Measurements from ENCODE around the gene OTOGL. TPM values are rescaled to one million over a fixed set of nuclear protein-coding genes. Genes with fewer than 3 reads are reported as not detected.

OTOGL gene
- total RNA-seq, 5 donors from 2014 or later (not counting 1 experiment from before 2014, with no cell fraction given) = not detected

GRCh38 chr12:80200414-80200813 is 101.1 kb downstream of the OTOGL start:
- H3K9me3 ChIP-seq = no peaks in the 10 kb centered on the region
- CTCF ChIA-PET = interaction anchor here in 1 of 2 donors (0.5 to 0.6 kb wide), 2 partner anchors 10 to 680 kb away, joined by 3 to 5 read pairs; no protein-coding TSS in a partner anchor
- DNase-seq = no peak
- H3K27me3 ChIP-seq (replicated peaks in 1 of 2; ENCODE audit: control insufficient read depth in 2 of 2, extremely low read depth in 1 of 2, insufficient read depth in 2 of 2, low read length in 1 of 2) = no peaks in the 10 kb centered on the region
- Mint-ChIP-seq H3K4me3 (no peak overlapping the region), H3K36me3 (no peaks in the 10 kb centered on the region), H3K27me3 (peaks cover 5 to 9% of the 10 kb centered on the region in 2 donors), H3K27ac (no peak overlapping the region), H3K9me3 (no peaks in the 10 kb centered on the region), H3K4me1 (no peaks in the 10 kb centered on the region)
- no peaks in the 10 kb centered on the region for H3K36me3 ChIP-seq (ENCODE audit: control insufficient read depth in 2 of 2, extremely low read depth in 1 of 2, insufficient read depth in 1 of 2, low read length in 1 of 2)
- no peaks in the 10 kb centered on the region for H3K4me1 ChIP-seq (ENCODE audit: control insufficient read depth in 1 of 2, extremely low read depth in 1 of 2, insufficient read depth in 2 of 2, low read length in 2 of 2)
- no peak for ATAC-seq (replicated peaks in 1 of 4)
- 63% methylated on average over 1 of the region's 1 CpG for WGBS (ENCODE audit: insufficient coverage)
- no peak overlapping the region for H3K27ac ChIP-seq (ENCODE audit: low read length)
- POLR2A ChIA-PET = no interaction called here
- H3K4me3 ChIP-seq (ENCODE audit: control insufficient read depth in 1 of 2, extremely low read depth in 1 of 2, low read length in 1 of 2) = no peak overlapping the region

- no peak for DNase-seq
- ChIA-PET POLR2A (no interaction called here), CTCF (no interaction called here)
- Mint-ChIP-seq H3K27me3 (peaks cover 8 to 9% of the 10 kb centered on the region in 2 donors), H3K4me1 (no peaks in the 10 kb centered on the region), H3K4me3 (no peak overlapping the region), H3K27ac (no peak overlapping the region), H3K36me3 (no peaks in the 10 kb centered on the region), H3K9me3 (no peaks in the 10 kb centered on the region)
- Histone ChIP-seq H3K9me3 (no peaks in the 10 kb centered on the region), H3K27me3 (replicated peaks in 1 of 2; ENCODE audit: control insufficient read depth in 2 of 2, extremely low read depth in 1 of 2, insufficient read depth in 2 of 2, low read length in 1 of 2) (no peaks in the 10 kb centered on the region), H3K4me1 (ENCODE audit: control insufficient read depth in 1 of 2, extremely low read depth in 1 of 2, insufficient read depth in 2 of 2, low read length in 2 of 2) (no peaks in the 10 kb centered on the region), H3K4me3 (ENCODE audit: control insufficient read depth in 1 of 2, extremely low read depth in 1 of 2, low read length in 1 of 2) (no peak overlapping the region), H3K36me3 (ENCODE audit: control insufficient read depth in 2 of 2, extremely low read depth in 1 of 2, insufficient read depth in 1 of 2, low read length in 1 of 2) (no peaks in the 10 kb centered on the region), H3K27ac (ENCODE audit: low read length) (no peak overlapping the region)
- no peak for ATAC-seq (replicated peaks in 1 of 4)
- WGBS (ENCODE audit: insufficient coverage) = no CpG with 5 or more reads among the region's 2 CpGs
Observed at GRCh38 chr12:80201908-80202307, 102.6 kb downstream of the OTOGL start.

DNA sequence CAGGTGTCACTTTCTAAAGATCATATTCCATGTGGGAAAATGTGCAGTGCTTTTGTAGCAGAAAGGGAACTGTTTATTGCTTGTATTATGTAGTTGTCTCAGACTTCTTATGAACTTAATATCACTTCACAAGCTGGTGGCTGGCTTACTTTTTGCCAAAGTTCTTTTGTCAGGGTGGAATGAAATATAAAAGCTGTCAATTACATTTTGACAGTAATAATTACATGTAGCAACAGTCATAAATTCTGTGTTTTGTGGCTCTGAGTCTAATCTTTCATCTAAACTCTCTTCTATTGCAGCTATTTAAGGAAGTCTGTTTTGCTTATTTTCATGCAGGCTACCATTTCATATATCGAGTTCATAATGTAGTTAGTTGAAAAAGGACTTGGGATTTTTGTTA is 106.6 kb downstream of the OTOGL start:
- peaks cover 6 to 8% of the 10 kb centered on the region in 2 donors for H3K27me3 Mint-ChIP-seq
- POLR2A ChIA-PET = no interaction called here
- H3K9me3 Mint-ChIP-seq = no peaks in the 10 kb centered on the region
- H3K4me3 ChIP-seq (ENCODE audit: control insufficient read depth in 1 of 2, extremely low read depth in 1 of 2, low read length in 1 of 2) = no peak overlapping the region
- H3K4me3 Mint-ChIP-seq = no peak overlapping the region
- no peaks in the 10 kb centered on the region for H3K4me1 ChIP-seq (ENCODE audit: control insufficient read depth in 1 of 2, extremely low read depth in 1 of 2, insufficient read depth in 2 of 2, low read length in 2 of 2)
- H3K27ac ChIP-seq (ENCODE audit: low read length) = no peak overlapping the region
- CTCF ChIA-PET = interaction anchor here in 1 of 2 donors (0.6 kb wide), 1 partner anchor 54 kb away, joined by 5 read pairs; no protein-coding TSS in a partner anchor
- peaks cover 0 to 3% of the 10 kb centered on the region in 2 experiments for H3K27me3 ChIP-seq (replicated peaks in 1 of 2; ENCODE audit: control insufficient read depth in 2 of 2, extremely low read depth in 1 of 2, insufficient read depth in 2 of 2, low read length in 1 of 2)
- ATAC-seq (replicated peaks in 1 of 4) (no peak), DNase-seq (no peak)
- no peaks in the 10 kb centered on the region for H3K9me3 ChIP-seq
- no peaks in the 10 kb centered on the region for H3K4me1 Mint-ChIP-seq
- no CpG with 5 or more reads among the region's 1 CpG for WGBS (ENCODE audit: insufficient coverage)
- no peaks in the 10 kb centered on the region for H3K36me3 ChIP-seq (ENCODE audit: control insufficient read depth in 2 of 2, extremely low read depth in 1 of 2, insufficient read depth in 1 of 2, low read length in 1 of 2)
- H3K36me3 Mint-ChIP-seq = no peaks in the 10 kb centered on the region
- no peak overlapping the region for H3K27ac Mint-ChIP-seq

GRCh38 chr12:80208071-80208470 is 108.7 kb downstream of the OTOGL start:
- peaks cover 3 to 8% of the 10 kb centered on the region in 2 donors for H3K27me3 Mint-ChIP-seq
- no peaks in the 10 kb centered on the region for H3K9me3 Mint-ChIP-seq
- Histone ChIP-seq H3K4me3 (ENCODE audit: control insufficient read depth in 1 of 2, extremely low read depth in 1 of 2, low read length in 1 of 2) (no peak overlapping the region), H3K36me3 (ENCODE audit: control insufficient read depth in 2 of 2, extremely low read depth in 1 of 2, insufficient read depth in 1 of 2, low read length in 1 of 2) (no peaks in the 10 kb centered on the region), H3K27ac (ENCODE audit: low read length) (no peak overlapping the region), H3K4me1 (ENCODE audit: control insufficient read depth in 1 of 2, extremely low read depth in 1 of 2, insufficient read depth in 2 of 2, low read length in 2 of 2) (no peaks in the 10 kb centered on the region), H3K27me3 (replicated peaks in 1 of 2; ENCODE audit: control insufficient read depth in 2 of 2, extremely low read depth in 1 of 2, insufficient read depth in 2 of 2, low read length in 1 of 2) (peaks cover 0 to 3% of the 10 kb centered on the region in 2 experiments), H3K9me3 (no peaks in the 10 kb centered on the region)
- H3K4me3 Mint-ChIP-seq = no peak overlapping the region
- H3K27ac Mint-ChIP-seq = no peak overlapping the region
- ChIA-PET CTCF (no interaction called here), POLR2A (no interaction called here)
- ATAC-seq (replicated peaks in 1 of 4) (no peak), DNase-seq (no peak)
- H3K36me3 Mint-ChIP-seq = no peaks in the 10 kb centered on the region
- H3K4me1 Mint-ChIP-seq = no peaks in the 10 kb centered on the region
- no CpG with 5 or more reads among the region's 1 CpG for WGBS (ENCODE audit: insufficient coverage)

- Histone ChIP-seq H3K9me3 (no peaks in the 10 kb centered on the region), H3K27ac (ENCODE audit: low read length) (no peak overlapping the region), H3K4me1 (ENCODE audit: control insufficient read depth in 1 of 2, extremely low read depth in 1 of 2, insufficient read depth in 2 of 2, low read length in 2 of 2) (no peaks in the 10 kb centered on the region), H3K4me3 (ENCODE audit: control insufficient read depth in 1 of 2, extremely low read depth in 1 of 2, low read length in 1 of 2) (no peak overlapping the region), H3K36me3 (ENCODE audit: control insufficient read depth in 2 of 2, extremely low read depth in 1 of 2, insufficient read depth in 1 of 2, low read length in 1 of 2) (no peaks in the 10 kb centered on the region), H3K27me3 (replicated peaks in 1 of 2; ENCODE audit: control insufficient read depth in 2 of 2, extremely low read depth in 1 of 2, insufficient read depth in 2 of 2, low read length in 1 of 2) (peaks cover 0 to 3% of the 10 kb centered on the region in 2 experiments)
- WGBS (ENCODE audit: insufficient coverage) = 83% methylated on average over 2 of the region's 2 CpGs
- no peaks in the 10 kb centered on the region for H3K9me3 Mint-ChIP-seq
- no peak overlapping the region for H3K27ac Mint-ChIP-seq
- H3K36me3 Mint-ChIP-seq = no peaks in the 10 kb centered on the region
- no peak overlapping the region for H3K4me3 Mint-ChIP-seq
- CTCF ChIA-PET = no interaction called here
- ATAC-seq (replicated peaks in 1 of 4) (no peak), DNase-seq (no peak)
- H3K4me1 Mint-ChIP-seq = no peaks in the 10 kb centered on the region
- POLR2A ChIA-PET = no interaction called here
- peaks cover 0 to 2% of the 10 kb centered on the region in 2 donors for H3K27me3 Mint-ChIP-seq
Observed at GRCh38 chr12:80211671-80212070, 112.3 kb downstream of the OTOGL start.

DNA sequence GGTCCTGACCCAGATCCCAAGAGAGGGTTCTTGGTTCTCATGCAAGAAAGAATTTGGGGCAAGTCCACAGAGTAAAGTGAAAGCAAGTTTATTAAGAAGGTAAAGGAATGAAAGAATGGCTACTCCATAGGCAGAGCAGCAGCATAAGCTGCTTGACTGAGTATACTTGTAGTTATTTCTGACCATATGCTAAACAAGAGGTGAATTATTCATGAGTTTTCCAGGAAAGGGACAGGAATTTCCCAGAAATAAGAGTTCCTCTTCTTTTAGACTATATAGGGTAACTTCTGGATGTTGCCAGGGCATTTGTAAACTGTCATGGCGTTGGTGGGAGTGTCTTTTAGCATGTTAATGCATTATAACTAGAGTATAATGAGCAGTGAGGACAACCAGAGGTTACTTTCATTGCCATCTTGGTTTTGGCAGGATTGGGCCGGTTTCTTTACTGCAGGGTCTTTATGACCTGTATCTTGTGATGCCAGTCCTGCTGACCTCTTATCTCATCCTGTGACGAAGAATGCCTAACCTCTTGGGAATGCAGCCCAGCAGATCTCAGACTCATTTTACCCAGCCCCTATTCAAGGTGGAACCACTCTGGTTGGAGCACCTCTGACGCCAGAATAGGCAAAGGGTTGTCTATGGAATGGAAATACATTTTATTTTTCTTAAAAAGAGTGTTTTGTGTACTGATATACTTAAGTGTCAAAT is 113.8 kb downstream of the OTOGL start:
- Mint-ChIP-seq H3K4me3 (no peak overlapping the region), H3K27me3 (no peaks in the 10 kb centered on the region), H3K36me3 (no peaks in the 10 kb centered on the region), H3K9me3 (no peaks in the 10 kb centered on the region), H3K27ac (no peak overlapping the region), H3K4me1 (no peaks in the 10 kb centered on the region)
- ATAC-seq (replicated peaks in 1 of 4) (no peak), DNase-seq (no peak)
- ChIA-PET CTCF (no interaction called here), POLR2A (no interaction called here)
- Histone ChIP-seq H3K4me1 (ENCODE audit: control insufficient read depth in 1 of 2, extremely low read depth in 1 of 2, insufficient read depth in 2 of 2, low read length in 2 of 2) (no peaks in the 10 kb centered on the region), H3K27me3 (replicated peaks in 1 of 2; ENCODE audit: control insufficient read depth in 2 of 2, extremely low read depth in 1 of 2, insufficient read depth in 2 of 2, low read length in 1 of 2) (no peaks in the 10 kb centered on the region), H3K9me3 (no peaks in the 10 kb centered on the region), H3K36me3 (ENCODE audit: control insufficient read depth in 2 of 2, extremely low read depth in 1 of 2, insufficient read depth in 1 of 2, low read length in 1 of 2) (no peaks in the 10 kb centered on the region), H3K27ac (ENCODE audit: low read length) (no peak overlapping the region), H3K4me3 (ENCODE audit: control insufficient read depth in 1 of 2, extremely low read depth in 1 of 2, low read length in 1 of 2) (no peak overlapping the region)
- WGBS (ENCODE audit: insufficient coverage) = no CpG with 5 or more reads among the region's 4 CpGs

Data from T-cell (primary cell).